ENCODE data around the gene ZFHX3.

DNA sequence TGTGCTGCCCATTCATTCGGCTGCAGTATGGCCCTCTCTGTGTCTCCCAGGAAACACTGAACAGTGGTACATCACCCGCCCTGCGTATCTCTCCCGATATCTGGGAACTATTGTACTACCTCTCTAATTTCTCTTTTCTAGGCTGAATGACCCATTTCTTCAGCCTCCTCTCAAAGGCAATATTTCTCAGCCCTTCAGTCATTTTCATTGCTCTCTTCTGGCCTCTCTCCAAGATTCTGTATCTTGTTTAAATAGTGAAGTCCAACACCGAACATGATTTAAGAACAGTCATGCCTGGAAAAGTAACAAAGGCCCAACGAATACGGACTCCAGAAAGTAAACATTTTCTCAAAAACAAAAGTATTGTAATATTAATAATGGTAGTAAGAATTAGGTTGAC, 220.1 kb downstream of the ZFHX3 start:
- TF ChIP-seq, protein P1, sequence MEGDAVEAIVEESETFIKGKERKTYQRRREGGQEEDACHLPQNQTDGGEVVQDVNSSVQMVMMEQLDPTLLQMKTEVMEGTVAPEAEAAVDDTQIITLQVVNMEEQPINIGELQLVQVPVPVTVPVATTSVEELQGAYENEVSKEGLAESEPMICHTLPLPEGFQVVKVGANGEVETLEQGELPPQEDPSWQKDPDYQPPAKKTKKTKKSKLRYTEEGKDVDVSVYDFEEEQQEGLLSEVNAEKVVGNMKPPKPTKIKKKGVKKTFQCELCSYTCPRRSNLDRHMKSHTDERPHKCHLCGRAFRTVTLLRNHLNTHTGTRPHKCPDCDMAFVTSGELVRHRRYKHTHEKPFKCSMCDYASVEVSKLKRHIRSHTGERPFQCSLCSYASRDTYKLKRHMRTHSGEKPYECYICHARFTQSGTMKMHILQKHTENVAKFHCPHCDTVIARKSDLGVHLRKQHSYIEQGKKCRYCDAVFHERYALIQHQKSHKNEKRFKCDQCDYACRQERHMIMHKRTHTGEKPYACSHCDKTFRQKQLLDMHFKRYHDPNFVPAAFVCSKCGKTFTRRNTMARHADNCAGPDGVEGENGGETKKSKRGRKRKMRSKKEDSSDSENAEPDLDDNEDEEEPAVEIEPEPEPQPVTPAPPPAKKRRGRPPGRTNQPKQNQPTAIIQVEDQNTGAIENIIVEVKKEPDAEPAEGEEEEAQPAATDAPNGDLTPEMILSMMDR (IDR thresholded peaks at IDR 0.05), result no peak
- no peak for TF ChIP-seq EP300 (IDR thresholded peaks at IDR 0.05)

Data from ovary (tissue), 3 donors.